Measurements from ENCODE around the gene PLEKHA1. TPM values are rescaled to one million over a fixed set of nuclear protein-coding genes. Genes with fewer than 3 reads are reported as not detected.

The PLEKHA1 gene
- total and polyA plus RNA-seq, 4 donors, result 15.9 to 29.2 (median 22.9) TPM

DNA sequence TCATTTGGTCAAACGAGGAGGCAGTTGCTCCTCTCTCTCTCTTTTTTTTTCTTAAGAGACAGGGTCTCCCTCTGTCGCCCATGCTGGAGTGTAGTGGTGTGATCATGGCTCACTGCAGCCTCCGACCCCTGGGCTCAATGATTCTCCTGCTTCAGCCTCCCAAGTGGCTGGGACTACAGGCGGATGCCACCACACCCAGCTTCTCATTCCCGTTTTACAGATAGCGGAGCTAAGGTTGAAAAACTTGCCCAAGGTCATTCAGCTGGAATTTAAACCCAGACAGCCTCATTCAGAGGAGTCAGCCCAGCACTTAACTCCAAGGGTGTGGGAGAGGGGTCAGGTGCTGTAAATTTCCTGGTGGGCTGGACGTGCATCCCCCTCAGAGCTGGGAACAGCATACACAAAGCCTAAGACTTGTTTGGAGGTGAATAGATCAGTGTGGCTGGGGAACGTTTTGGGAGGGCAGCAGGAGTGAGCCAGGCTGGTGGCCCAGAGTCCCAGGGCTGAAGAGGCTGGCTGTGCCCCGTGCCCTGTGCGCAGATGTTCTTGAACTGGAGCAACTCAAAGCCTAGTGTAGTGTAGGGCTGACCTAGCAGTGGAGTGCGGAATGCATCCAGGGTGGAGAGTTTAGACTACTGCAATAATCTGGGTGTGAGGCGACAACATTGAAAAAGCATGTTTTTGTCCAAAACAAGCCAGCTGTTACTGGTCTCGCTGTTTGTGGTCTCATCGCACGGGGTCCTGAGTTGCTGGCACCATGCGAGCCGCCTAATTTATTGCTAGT lies 89.2 kb downstream of the PLEKHA1 start:
- Histone ChIP-seq H3K27me3 (ENCODE audit: control insufficient read depth in 4 of 4, insufficient read depth in 4 of 4, low read length in 3 of 4) (no peaks in the 10 kb centered on the region), H3K4me3 (ENCODE audit: low read depth in 1 of 3, low read length in 3 of 3) (peak overlapping the region in 2 of 3 donors; percentile 41 to 90), H3K27ac (ENCODE audit: low read depth in 1 of 2, low read length in 2 of 2) (no peak overlapping the region), H3K9me3 (ENCODE audit: control insufficient read depth in 4 of 4, low read length in 3 of 4) (no peaks in the 10 kb centered on the region), H3K4me1 (ENCODE audit: control insufficient read depth in 4 of 4, insufficient read depth in 4 of 4, low read length in 3 of 4) (peaks cover 3 to 27% (median 15%) of the 10 kb centered on the region in 4 donors), H3K9ac (ENCODE audit: low read depth in 1 of 2, low read length in 2 of 2) (no peak overlapping the region), H3K36me3 (ENCODE audit: control insufficient read depth in 4 of 4, insufficient read depth in 3 of 4, low read depth in 1 of 4, low read length in 3 of 4) (peaks cover 0 to 2% (median 0%) of the 10 kb centered on the region in 4 donors)
- no peak for DNase-seq (ENCODE audit: low spot score)
- TF ChIP-seq YY1 (IDR thresholded peaks at IDR 0.05) (no peak), HNF4A (conservative IDR thresholded peaks at IDR 0.05) (no peak), FOXA1 (IDR thresholded peaks at IDR 0.05) (no peak), EGR1 (IDR thresholded peaks at IDR 0.05; ENCODE audit: low read depth in 2 of 2) (no peak), REST (IDR thresholded peaks at IDR 0.05) (no peak), RXRA (IDR thresholded peaks at IDR 0.05) (no peak), GABPA (IDR thresholded peaks at IDR 0.05 in 1 of 2, conservative IDR thresholded peaks at IDR 0.05 in 1 of 2) (no peak), FOXA2 (IDR thresholded peaks at IDR 0.05) (no peak)
- TF ChIP-seq, protein P1, sequence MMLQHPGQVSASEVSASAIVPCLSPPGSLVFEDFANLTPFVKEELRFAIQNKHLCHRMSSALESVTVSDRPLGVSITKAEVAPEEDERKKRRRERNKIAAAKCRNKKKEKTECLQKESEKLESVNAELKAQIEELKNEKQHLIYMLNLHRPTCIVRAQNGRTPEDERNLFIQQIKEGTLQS (IDR thresholded peaks at IDR 0.05), result no peak
- TF ChIP-seq, protein P2, sequence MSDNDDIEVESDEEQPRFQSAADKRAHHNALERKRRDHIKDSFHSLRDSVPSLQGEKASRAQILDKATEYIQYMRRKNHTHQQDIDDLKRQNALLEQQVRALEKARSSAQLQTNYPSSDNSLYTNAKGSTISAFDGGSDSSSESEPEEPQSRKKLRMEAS (IDR thresholded peaks at IDR 0.05), result no peak
- 84% methylated on average over 17 of the region's 17 CpGs for WGBS

GRCh38 chr10:122464250-122464510 lies 89.7 kb downstream of the PLEKHA1 start:
- Histone ChIP-seq H3K4me3 (ENCODE audit: low read depth in 1 of 3, low read length in 3 of 3) (no peak overlapping the region), H3K4me1 (ENCODE audit: control insufficient read depth in 4 of 4, insufficient read depth in 4 of 4, low read length in 3 of 4) (peaks cover 3 to 27% (median 16%) of the 10 kb centered on the region in 4 donors), H3K27ac (ENCODE audit: low read depth in 1 of 2, low read length in 2 of 2) (no peak overlapping the region), H3K9me3 (ENCODE audit: control insufficient read depth in 4 of 4, low read length in 3 of 4) (no peaks in the 10 kb centered on the region), H3K9ac (ENCODE audit: low read depth in 1 of 2, low read length in 2 of 2) (no peak overlapping the region), H3K27me3 (ENCODE audit: control insufficient read depth in 4 of 4, insufficient read depth in 4 of 4, low read length in 3 of 4) (no peaks in the 10 kb centered on the region), H3K36me3 (ENCODE audit: control insufficient read depth in 4 of 4, insufficient read depth in 3 of 4, low read depth in 1 of 4, low read length in 3 of 4) (peaks cover 0 to 2% (median 0%) of the 10 kb centered on the region in 4 donors)
- TF ChIP-seq NR2F2 (IDR thresholded peaks at IDR 0.05) (no peak), EGR1 (IDR thresholded peaks at IDR 0.05; ENCODE audit: low read depth in 2 of 2) (no peak), SP1 (IDR thresholded peaks at IDR 0.05) (no peak), GABPA (IDR thresholded peaks at IDR 0.05 in 1 of 2, conservative IDR thresholded peaks at IDR 0.05 in 1 of 2) (no peak), HNF4A (conservative IDR thresholded peaks at IDR 0.05) (no peak), TAF1 (conservative IDR thresholded peaks at IDR 0.05) (no peak), HNF4G (IDR thresholded peaks at IDR 0.05) (no peak), REST (IDR thresholded peaks at IDR 0.05) (no peak), YY1 (IDR thresholded peaks at IDR 0.05) (no peak), RAD21 (IDR thresholded peaks at IDR 0.05) (no peak), JUND (IDR thresholded peaks at IDR 0.05) (no peak), FOXA2 (IDR thresholded peaks at IDR 0.05) (no peak), ZBTB33 (IDR thresholded peaks at IDR 0.05) (no peak)
- TF ChIP-seq, protein P3, sequence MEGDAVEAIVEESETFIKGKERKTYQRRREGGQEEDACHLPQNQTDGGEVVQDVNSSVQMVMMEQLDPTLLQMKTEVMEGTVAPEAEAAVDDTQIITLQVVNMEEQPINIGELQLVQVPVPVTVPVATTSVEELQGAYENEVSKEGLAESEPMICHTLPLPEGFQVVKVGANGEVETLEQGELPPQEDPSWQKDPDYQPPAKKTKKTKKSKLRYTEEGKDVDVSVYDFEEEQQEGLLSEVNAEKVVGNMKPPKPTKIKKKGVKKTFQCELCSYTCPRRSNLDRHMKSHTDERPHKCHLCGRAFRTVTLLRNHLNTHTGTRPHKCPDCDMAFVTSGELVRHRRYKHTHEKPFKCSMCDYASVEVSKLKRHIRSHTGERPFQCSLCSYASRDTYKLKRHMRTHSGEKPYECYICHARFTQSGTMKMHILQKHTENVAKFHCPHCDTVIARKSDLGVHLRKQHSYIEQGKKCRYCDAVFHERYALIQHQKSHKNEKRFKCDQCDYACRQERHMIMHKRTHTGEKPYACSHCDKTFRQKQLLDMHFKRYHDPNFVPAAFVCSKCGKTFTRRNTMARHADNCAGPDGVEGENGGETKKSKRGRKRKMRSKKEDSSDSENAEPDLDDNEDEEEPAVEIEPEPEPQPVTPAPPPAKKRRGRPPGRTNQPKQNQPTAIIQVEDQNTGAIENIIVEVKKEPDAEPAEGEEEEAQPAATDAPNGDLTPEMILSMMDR (IDR thresholded peaks at IDR 0.05; ENCODE audit: low read depth, low read length, missing input control), result no peak
- TF ChIP-seq, protein P2 (IDR thresholded peaks at IDR 0.05), result no peak
- TF ChIP-seq, protein P1 (IDR thresholded peaks at IDR 0.05), result no peak
- DNase-seq (ENCODE audit: low spot score), result no peak
- WGBS, result 83% methylated on average over 4 of the region's 4 CpGs

Measured in liver (tissue), 9 donors.